SIG-M5 treated with dmso at 0.1 percent for 504 hours (cell line): ENCODE measurements around the gene SCAMP4.
A peak's percentile ranks its signal among the peaks of the same experiment; 100 is the strongest.

Experiments
- DNase-seq: peaks from one replicate; lab custom pipeline; 2025; ENCODE audit not compliant: unreplicated experiment; lab: John Stamatoyannopoulos, UW

The SCAMP4 gene

DNA sequence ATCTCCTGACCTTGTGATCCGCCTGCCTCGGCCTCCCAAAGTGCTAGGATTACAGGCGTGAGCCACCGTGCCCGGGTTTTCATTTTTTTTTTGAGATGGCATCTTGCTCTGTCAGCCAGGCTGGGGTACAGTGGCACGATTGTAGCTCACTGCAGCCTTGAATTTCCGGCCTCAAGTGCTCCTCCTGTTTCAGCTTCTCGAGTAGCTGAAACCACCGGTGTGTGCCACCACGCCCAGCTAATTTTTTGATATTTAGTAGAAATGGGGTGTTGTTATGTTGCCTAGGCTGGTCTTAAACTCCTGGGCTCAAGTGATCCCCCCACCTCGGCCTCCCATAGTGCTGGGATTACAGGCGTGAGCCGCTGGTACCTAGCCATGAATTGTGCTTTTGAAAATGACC, 5.9 kb downstream of the SCAMP4 start:
- no peak for DNase-seq

DNA sequence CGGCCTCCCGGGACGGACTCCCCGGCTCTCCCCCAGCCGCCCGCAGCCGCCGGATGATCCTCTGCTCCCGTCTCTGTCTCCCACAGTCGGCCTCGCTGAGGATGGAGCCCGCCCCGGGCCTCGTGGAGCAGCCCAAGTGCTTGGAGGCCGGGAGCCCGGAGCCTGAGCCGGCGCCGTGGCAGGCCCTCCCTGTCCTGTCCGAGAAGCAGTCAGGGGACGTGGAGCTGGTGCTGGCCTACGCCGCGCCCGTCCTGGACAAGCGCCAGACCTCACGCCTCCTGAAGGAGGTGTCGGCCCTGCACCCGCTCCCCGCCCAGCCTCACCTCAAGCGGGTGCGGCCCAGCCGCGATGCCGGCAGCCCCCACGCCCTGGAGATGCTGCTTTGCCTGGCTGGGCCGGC, 6.8 kb downstream of the SCAMP4 start:
- no peak for DNase-seq

DNA sequence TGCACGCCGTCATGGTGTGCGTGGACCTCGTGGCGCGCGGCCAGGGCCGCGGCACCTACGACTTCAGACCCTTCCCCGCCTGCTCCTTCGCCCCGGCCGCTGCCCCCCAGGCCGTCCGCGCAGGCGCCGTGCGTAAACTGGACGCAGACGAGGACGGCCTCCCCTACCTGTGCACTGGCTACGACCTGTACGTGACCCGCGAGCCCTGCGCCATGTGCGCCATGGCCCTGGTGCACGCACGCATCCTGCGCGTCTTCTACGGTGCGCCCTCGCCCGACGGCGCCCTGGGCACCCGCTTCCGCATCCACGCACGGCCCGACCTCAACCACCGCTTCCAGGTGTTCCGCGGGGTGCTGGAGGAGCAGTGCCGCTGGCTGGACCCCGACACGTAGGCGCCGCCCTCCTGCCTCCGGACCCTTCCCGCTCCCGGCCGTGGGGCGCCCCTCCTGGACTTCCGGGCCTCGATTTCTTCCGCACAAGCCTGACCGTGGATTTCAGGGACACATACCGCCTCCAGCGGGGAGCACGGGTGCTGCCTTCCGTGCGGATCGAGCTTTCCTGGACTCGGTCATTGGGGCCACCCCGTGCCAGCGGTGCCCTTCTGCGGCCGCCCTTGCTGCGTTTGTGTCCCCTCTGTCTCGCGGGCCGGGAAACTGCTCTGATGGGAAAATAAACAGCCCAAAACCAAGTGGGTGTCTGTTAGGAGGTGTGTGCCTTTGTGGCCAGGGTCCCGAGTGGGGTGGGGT, 7.7 kb downstream of the SCAMP4 start:
- no peak for DNase-seq

DNA sequence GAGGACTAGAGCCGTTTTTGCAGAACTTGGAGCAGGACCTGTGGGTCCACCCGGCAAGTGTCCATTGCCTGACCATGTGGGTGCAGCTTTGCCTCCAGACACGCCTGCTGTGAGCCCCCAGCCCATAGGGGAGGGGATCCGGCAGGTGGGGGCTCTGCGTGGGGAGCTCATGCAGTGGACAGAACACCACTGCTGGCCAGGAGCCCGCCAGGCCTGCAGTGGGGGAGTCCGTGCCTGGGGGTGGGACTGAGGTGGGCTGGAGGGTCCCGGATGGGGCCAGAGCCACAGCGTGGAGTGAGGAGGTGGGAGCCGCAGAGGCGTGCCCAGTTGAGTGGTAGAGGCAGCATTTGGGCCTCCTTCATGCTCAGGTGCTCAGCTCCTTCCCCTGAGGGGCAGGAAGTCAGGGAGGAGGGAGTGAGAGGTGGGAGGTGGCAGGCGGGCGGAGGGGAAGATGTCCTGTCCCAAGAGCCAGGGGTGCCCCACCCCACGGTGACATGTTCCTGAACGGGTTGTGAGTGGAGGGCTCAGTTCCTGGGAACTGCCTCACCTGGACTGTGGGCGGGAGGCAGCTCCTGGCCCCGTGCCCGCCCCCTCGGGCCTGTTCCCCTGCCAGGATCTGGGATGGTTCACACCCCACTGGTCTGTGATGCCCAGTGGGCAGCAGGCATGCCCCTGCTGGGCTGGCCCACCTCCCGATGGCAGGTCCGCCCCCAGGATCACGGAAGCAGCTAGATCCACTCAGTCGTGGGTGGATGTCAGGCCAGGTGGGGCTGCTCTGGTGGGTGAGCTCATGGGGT, 8.8 kb downstream of the SCAMP4 start:
- no peak for DNase-seq

DNA sequence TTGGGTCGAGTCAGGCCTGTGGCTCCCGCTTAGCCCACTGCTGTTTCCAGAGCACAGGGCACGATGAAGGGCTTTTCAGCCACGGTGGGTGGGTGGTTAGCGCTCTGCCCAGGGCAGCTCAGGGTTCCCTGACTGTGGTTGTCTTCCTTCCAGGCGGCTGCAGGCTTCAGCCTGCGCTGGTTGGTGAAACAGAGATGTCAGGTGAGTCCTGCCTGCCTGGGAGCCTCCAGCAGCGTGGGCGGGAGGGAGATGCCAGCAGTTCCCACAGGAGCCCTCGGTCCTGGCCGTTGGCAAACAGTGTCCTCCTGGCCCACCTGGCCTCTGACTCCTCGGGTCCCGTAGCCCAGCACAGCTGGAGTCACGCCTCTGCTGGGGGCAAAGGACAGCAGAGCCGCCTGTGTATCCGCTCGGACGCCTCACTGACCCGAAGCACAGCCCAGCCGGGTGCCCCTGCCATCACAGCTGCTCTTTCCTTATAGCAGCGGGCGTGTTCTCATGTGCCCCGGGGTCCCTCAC, 9.7 kb downstream of the SCAMP4 start:
- no peak for DNase-seq

DNA sequence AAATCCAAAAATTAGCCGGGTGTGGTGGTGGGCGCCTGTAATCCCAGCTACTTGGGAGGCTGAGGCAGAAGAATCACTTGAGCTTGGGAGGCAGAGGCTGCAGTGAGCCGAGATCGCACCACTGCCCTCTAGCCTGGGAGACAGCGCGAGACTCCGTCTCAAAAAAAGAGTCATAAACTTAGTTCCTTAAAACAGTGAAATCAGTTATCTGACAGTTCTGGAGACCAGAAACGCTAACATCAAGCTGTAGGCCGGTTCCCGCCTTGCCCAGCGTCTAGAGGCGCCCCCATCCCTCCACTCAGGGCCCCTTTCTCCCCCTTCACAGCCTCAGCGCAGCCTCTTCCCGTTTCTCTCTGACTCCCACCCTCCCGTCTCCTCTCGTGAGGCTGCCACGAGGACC, 11.9 kb downstream of the SCAMP4 start:
- DNase-seq: no peak

DNA sequence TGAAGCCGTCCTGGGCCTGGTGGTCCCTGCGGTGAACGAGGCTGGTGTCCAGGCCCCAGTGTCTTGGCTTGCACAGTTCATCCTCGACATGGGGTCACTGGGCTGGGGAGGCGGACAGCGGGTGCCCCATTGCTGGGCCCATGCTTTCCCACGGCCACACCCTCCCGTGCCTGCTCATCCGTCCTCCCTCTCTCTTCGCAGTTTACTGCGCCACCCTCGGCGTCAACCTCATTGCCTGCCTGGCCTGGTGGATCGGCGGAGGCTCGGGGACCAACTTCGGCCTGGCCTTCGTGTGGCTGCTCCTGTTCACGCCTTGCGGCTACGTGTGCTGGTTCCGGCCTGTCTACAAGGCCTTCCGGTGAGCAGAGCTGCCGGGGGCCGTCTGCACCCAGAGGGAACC, 12.7 kb downstream of the SCAMP4 start:
- DNase-seq: no peak

DNA sequence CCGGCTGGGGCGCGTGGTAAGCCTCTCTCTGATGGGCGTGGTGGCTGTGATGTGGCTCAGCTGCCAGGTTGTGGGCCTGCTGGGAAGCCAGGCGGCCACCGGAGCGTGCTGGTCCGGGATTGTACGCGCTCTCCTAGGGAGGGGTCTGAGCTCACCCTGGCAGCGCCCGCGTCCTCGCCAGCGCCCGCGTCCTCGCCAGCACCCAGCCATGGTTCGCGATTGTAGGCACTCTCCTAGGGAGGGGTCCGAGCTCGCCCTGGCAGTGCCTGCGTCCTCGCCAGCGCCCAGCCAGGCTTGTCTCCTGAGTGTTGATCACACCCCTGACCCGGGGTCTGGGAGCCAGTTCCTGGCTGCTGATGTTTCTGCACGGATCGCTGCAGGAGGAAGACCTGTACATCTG, 13.8 kb downstream of the SCAMP4 start:
- DNase-seq: no peak

DNA sequence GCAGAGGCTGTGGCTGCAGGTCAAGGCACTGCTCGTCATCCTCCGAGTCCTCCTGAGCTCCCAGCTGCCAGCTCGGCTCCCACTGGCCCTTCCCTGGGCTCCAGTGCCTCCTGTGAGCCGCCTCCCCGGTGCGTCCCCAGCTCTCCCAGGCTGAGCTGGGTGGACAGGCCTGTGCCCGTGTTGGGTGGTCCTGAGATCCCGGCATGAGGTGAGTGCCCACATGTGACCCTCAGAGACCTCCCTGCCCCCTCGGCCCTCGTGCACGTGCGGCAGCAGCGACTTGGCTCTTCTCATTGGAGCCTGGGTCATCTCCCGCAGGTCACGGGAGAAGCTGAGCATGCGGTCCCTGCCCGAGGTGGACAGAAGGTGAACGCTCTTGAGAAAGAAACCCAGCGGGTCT, 15.4 kb downstream of the SCAMP4 start:
- no peak for DNase-seq

DNA sequence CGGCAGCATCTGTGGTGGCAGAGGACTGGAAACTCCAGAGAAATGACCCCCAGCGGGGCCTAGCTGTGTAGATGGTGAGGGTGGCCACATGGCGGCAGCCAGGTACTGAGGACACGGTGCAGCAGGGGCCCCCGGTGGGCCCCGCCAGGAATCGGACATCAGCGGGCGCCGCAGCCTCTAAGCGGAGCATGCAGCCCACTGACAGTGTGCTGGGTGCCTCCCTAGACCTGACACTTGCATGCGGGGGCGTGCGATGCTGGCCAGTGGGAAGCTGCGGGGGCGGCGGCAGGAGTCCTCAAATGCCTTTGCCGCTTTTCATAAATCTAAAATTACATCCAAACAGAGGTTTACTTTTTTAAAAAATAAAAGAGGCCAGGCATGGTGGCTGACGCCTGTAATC, 16.1 kb downstream of the SCAMP4 start:
- no peak for DNase-seq

DNA sequence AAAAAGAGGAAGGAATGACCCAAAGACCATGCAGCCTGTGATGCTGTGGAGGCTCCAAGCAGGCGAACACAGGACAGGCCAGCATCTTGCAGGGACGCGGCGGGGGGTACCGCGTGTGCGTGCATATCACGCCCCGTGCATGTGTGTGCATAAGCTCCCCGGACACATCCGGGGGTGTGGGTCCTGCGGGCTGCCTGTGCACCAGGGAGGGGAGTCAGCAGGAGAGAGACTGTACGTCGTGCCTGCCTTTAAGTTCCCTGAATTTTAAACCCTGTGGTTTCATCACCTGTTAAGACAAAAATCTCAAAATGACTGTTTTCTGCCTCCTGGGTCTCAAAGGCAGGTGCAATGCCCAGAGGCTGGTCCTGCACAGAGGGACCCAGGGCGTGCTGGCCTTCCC, 16.6 kb downstream of the SCAMP4 start:
- DNase-seq: no peak

DNA sequence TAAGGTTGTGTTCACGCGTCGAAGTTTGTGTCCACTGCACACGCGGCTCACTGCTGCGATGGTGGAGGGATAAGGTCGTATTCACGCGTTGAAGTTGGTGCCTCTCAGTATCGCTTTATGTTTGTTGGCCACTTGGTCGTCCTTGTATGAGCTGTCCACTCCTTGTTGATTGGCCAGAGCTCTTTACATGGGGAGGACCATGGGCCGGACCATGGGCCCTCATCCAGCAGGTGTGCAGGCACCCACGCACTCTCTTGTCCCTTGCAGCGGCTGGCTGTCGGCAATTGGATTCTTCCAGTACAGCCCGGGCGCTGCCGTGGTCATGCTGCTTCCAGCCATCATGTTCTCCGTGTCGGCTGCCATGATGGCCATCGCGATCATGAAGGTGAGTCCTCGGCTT, 17.6 kb downstream of the SCAMP4 start:
- DNase-seq: no peak

DNA sequence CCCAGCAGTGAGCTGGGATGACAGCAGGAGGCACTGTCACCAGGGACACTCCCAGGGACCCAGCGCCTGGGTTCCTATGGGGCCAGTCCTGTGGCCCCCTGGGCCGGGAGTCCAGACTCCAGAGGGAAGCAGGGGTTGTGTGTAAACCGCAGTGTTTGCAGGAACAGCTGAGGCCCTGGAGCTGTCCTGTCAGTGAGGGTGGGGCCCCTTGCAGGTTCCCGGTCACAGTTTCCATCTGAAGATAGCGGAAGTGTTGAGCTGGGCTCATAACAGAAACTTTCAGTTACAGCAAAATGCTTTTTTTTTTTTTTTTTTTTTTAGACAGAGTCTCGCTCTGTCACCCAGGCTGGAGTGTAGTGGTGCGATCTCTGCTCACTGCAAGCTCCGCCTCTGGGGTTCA, 18.1 kb downstream of the SCAMP4 start:
- peak; percentile 35 for DNase-seq

DNA sequence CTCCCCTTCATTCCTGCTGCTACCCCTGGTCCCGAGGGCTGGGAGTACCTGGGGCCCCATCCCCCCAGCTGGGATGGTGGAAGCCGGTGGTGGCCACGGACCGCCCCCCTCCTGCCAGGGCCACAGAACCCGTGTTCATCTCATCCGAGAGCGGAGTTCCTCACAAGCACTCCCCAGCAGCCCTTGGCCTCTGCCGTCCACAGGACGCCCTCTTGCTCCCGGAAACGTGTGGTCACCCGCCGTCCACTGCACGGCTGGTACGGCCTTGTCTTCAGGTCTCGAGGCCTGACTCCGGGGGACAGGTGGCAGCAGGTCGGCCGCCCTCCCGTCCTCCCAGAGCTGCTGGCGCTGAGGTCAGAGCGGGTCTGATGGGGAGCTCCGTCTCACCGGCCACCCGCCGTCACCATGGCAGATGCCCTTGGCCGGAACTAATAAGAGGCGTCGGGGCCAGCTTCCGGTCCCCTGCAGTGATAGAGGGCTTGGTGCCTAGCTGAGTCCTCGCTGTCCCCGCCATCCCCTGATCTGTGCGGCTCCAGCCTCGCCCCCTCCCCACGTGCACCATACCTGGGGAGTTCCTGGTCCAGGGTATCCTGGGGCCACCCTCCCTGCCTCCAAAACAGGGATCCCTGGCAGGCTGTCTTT, 19.2 kb downstream of the SCAMP4 start:
- DNase-seq: no peak

DNA sequence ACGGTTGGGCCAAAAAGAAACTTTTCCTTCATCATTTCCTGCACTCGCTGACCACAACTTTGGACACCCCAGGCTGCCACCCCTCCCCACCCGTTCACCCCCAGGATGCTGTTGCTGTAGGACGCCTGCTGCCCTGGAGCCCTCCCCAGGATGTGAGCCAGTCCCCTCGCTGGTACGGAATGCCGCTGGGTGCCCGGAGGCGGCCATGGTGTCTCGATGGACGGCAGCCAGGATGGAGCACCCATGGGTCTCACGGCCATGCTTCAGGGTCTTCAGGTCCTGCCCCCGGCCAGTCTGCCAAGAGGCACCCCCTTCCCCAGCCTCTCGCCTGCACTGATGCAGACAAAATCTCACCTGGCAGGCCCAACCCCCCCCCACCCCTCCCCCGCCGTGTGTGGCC, 20.3 kb downstream of the SCAMP4 start:
- DNase-seq: no peak

DNA sequence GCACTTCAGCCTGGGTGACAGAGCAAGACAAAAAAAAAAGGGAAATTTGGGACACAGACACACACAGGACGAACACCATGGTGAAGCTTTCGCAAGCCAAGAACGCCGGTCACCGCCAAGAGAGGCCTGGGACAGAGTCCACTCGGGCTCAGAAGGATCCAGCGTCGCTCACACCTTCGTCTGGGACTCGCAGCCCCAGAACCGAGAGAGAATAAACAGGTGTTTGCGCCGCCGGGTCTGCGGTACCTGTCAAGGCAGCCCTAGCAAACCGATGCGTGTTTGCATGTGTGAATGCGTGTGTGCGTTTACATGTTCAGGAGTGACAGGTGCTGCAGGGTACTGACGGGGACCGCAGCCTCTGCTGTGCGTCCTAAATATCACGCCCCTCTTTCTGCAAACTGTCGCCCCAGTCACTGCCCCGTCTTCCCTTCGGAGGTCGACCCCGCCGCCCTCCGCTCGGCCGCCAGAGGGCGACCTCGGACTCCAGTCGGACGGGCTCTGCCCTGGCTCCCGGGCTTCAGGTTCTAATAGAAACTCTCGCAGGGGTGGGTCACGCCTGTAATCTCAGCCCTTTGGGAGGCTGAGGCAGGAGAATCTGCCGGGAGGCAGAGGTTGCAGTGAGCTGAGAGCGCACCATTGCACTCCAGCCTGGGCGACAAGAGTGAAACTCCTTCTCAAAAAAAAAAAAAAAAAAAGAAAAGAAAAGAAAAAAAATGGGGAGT, 24.0 kb downstream of the SCAMP4 start:
- peak; percentile 63 for DNase-seq

DNA sequence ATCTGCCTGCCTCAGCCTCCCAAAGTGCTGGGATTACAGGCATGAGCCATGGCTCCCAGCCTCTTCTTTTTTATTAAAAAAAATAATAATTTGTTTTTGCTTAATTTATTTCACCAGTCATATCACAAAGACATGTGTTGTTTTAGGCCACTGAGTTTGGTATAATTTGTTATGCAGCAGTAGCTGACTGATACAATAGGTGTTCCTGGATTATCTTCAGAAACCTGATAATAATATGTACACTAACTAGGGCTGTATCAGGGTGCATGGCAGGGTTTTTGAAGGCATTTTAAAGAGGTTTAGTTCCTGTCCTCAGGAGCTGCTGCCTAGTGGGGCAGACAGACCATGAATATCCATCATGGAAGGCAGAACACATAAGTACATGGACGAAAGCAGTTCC, 26.2 kb downstream of the SCAMP4 start:
- DNase-seq: no peak

DNA sequence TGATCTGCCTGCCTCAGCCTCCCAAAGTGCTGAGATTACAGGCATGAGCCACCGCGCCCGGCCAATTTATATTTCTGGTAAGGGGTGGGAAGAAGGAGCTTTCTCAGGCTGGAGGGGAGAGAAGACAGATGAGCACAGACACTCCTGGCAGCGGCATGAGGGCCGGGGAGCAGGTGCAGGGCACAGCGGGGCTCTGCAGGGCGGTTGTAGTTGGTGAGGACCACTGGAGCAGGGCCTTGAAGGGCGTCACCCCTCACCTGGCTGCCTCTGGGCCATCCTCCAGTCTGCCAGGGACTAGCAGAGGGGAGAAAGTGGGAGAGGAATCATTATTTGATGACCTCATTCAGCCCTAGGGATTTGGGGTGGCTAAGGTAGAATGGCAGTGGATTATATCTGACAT, 27.2 kb downstream of the SCAMP4 start:
- no peak for DNase-seq

DNA sequence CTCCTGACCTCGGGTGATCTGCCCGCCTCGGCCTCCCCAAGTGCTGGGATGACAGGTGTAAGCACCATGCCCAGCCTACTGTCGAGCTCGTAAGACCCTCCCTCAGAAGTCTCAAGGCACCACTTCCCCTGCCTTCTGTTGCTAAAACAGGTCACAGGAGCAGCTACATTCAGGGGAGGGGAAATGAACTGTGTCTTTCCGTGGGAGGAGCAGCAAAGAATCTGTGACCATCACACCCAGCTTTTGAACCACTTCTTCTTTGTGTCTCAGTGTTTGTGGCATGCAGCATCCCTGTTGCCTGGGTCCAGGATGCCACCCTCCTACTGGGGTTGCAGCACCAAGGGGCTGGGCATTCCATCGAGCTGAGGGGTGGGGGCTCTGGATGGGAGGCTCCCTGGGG, 28.0 kb downstream of the SCAMP4 start:
- DNase-seq: no peak

DNA sequence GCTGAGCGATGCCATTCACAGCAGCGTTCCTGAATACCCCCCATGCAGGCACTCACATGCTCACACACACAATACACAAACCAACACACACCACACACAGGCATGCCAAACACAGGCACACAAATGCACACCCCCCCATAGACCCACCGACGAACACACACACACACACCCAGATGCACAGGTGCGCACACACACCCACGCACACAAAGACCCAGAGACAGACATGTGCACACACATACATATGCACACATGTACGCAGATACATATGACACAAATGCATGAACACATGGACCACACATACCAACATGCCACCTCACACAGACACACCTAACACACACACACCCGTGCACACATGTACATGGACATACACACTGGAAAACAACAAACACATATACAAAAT, 28.7 kb downstream of the SCAMP4 start:
- DNase-seq: no peak

DNA sequence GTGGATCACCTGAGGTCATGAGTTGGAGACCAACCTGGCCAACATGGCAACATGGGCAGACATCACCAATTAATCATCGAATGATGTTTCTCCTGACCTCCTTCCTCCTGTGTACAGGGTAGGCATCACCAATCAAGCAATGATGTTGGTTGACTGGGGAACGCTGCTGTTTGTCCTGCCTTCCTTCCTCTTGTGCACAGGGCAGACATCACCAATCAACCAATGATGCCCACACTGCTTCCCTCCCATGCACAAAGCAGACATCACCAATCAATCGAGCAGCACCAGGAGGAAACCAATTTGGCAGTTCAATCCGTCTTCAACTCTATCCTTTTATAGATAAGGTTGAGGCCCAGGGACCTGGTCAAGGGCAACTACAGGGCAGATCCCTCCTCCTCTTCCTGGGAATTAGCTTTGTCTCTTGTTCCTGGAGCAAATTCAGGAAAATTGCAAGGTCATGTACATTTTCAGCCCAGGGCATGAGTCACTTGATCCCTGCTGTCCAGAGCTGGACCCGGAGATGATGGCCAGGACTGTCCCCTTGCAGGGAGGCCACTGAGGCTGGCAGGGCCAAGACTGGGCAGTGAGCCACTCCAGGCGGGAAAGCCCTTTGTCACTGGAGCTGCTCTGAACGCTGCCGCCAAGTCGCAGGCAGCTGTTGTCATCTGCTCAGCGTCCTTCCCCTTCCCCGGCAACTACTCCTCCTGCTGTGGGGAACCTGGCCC, 30.4 kb downstream of the SCAMP4 start:
- DNase-seq: no peak
